IMR-90 (cell line): ENCODE data around the gene ACIN1. TPM values are rescaled to one million over a fixed set of nuclear protein-coding genes. Genes with fewer than 3 reads are reported as not detected.

Source experiments
- ATAC-seq: fragments of 200-7000 bp; cut with Tn5 transposase; 2 replicates; pipeline ENCODE4 v1.9.1; 2020; ENCODE audit warnings: low read depth, mild to moderate bottlenecking, moderate library complexity
- BruUV-seq: library from RNA; stranded (reverse); fragments of 400-500 nt; replicated peaks from 2 replicates; lab custom pipeline; 2021; lab: Mats Ljungman, UMichigan
- CTCF ChIA-PET: fragments of 300-600 bp; formaldehyde crosslinking; extraction: SDS; loops from one replicate; lab custom pipeline; 2021; ENCODE audit warnings: antibody characterized with exemption; lab: Yijun Ruan, JAX
- POLR2A ChIA-PET: fragments of 300-600 bp; sonication (Branson Sonifier 250); formaldehyde crosslinking; loops from one replicate; lab custom pipeline; 2022; ENCODE audit warnings: antibody characterized with exemption; ENCODE audit not compliant: unreplicated experiment; lab: Charles Lee
- DNase-seq: peaks from one replicate; pipeline ENCODE4 v3.0.0; 2013
- H2AFZ ChIP-seq: replicated peaks from 2 replicates; pipeline ENCODE3; 2013; ENCODE audit warnings: low read length, mild to moderate bottlenecking; ENCODE audit not compliant: poor library complexity
- H2AK5ac ChIP-seq: 2 replicates; pipeline ENCODE4 v1.6.1; 2013; ENCODE audit warnings: low read depth, low read length, inconsistent platforms
- H2AK9ac ChIP-seq: replicated peaks from 2 replicates; pipeline ENCODE3; 2013; ENCODE audit warnings: mild to moderate bottlenecking, low read depth, low read length, moderate library complexity; ENCODE audit not compliant: poor library complexity
- H2BK120ac ChIP-seq: 2 replicates; pipeline ENCODE4 v1.6.1; 2013; ENCODE audit warnings: low read depth, low read length, inconsistent platforms
- H2BK15ac ChIP-seq: 3 replicates; pipeline ENCODE4 v1.6.1; 2013; ENCODE audit warnings: low read depth, low read length, inconsistent platforms
- H2BK20ac ChIP-seq: 2 replicates; pipeline ENCODE4 v1.6.1; 2013; ENCODE audit warnings: low read depth, mild to moderate bottlenecking, inconsistent platforms, low read length, moderate library complexity
- H2BK5ac ChIP-seq: 2 replicates; pipeline ENCODE4 v1.6.1; 2013; ENCODE audit warnings: mild to moderate bottlenecking, low read depth, low read length, inconsistent platforms; ENCODE audit not compliant: poor library complexity, severe bottlenecking
- H3K14ac ChIP-seq: replicated peaks from 2 replicates; pipeline ENCODE4 v1.6.1; 2013; ENCODE audit warnings: low read depth, low read length, inconsistent platforms
- H3K18ac ChIP-seq: 2 replicates; pipeline ENCODE4 v1.6.1; 2013; ENCODE audit warnings: low read depth, low read length, control low read depth
- H3K23ac ChIP-seq: 2 replicates; pipeline ENCODE4 v1.6.1; 2013; ENCODE audit warnings: low read depth, low read length, inconsistent platforms
- H3K27ac ChIP-seq: 2 replicates; pipeline ENCODE4 v1.5.1; 2013; ENCODE audit warnings: mild to moderate bottlenecking, control low read depth, low read length; ENCODE audit not compliant: insufficient read depth
- H3K27me3 ChIP-seq: 2 replicates; pipeline ENCODE4 v1.6.1; 2013; ENCODE audit warnings: low read length; ENCODE audit not compliant: control insufficient read depth, insufficient read depth
- H3K36me3 ChIP-seq: 2 replicates; pipeline ENCODE4 v1.6.1; 2013; ENCODE audit warnings: low read length, mixed read lengths; ENCODE audit not compliant: control insufficient read depth, insufficient read depth
- H3K4ac ChIP-seq: 2 replicates; pipeline ENCODE4 v1.6.1; 2013; ENCODE audit warnings: low read depth, low read length, inconsistent platforms
- H3K4me1 ChIP-seq: 2 replicates; pipeline ENCODE4 v1.6.1; 2013; ENCODE audit warnings: low read length, mixed read lengths; ENCODE audit not compliant: control insufficient read depth, insufficient read depth
- H3K4me2 ChIP-seq: 2 replicates; pipeline ENCODE4 v1.6.1; 2013; ENCODE audit warnings: low read depth, mild to moderate bottlenecking, control low read depth, low read length, moderate library complexity
- H3K4me3 ChIP-seq: 2 replicates; pipeline ENCODE4 v1.5.1; 2013; ENCODE audit warnings: low read depth, mild to moderate bottlenecking, control low read depth, low read length, moderate library complexity; ENCODE audit not compliant: insufficient read depth
- H3K56ac ChIP-seq: 2 replicates; pipeline ENCODE4 v1.6.1; 2013; ENCODE audit warnings: low read length, inconsistent platforms; ENCODE audit not compliant: insufficient read depth; ENCODE audit errors: extremely low read depth
- H3K79me1 ChIP-seq, 2 experiments: 2 replicates each; pipeline ENCODE4 v1.6.1; 2013; ENCODE audit warnings: low read length in 2 of 2, inconsistent platforms in 1 of 2, low read depth in 1 of 2
- H3K9ac ChIP-seq: 2 replicates; pipeline ENCODE4 v1.6.1; 2013; ENCODE audit warnings: low read depth, low read length, control low read depth
- H3K9me1 ChIP-seq: 2 replicates; pipeline ENCODE4 v1.6.1; 2013; ENCODE audit warnings: low read length, inconsistent platforms; ENCODE audit not compliant: insufficient read depth
- H3K9me3 ChIP-seq: 2 replicates; pipeline ENCODE4 v1.6.1; 2013; ENCODE audit warnings: low read length; ENCODE audit not compliant: control insufficient read depth, insufficient read depth
- H4K20me1 ChIP-seq: 2 replicates; pipeline ENCODE4 v1.6.1; 2013; ENCODE audit warnings: low read length, inconsistent platforms; ENCODE audit not compliant: insufficient read depth
- H4K5ac ChIP-seq: 2 replicates; pipeline ENCODE4 v1.6.1; 2013; ENCODE audit warnings: mild to moderate bottlenecking, low read depth, low read length, control low read depth
- H4K8ac ChIP-seq, 2 experiments: 2 replicates each; pipeline ENCODE4 v1.6.1; 2013; ENCODE audit warnings: low read depth in 2 of 2, low read length in 2 of 2, control low read depth in 1 of 2, inconsistent platforms in 1 of 2
- H4K91ac ChIP-seq: 2 replicates; pipeline ENCODE4 v1.6.1; 2013; ENCODE audit warnings: low read depth, low read length, inconsistent platforms; ENCODE audit not compliant: insufficient read depth
- BHLHE40 ChIP-seq: fragments of 150-350 bp; IDR thresholded peaks from 2 replicates; pipeline ENCODE4 v1.6.1; 2016; ENCODE audit warnings: mild to moderate bottlenecking, low read depth, low read length
- CEBPB ChIP-seq: IDR thresholded peaks from 2 replicates; pipeline ENCODE4 v1.6.1; 2012; ENCODE audit warnings: low read depth, low read length, improper control_type of control experiment
- CHD1 ChIP-seq: IDR thresholded peaks from 2 replicates; pipeline ENCODE4 v1.6.1; 2012; ENCODE audit warnings: low read depth, low read length, improper control_type of control experiment
- FOS ChIP-seq: fragments of 150-350 bp; IDR thresholded peaks from 2 replicates; pipeline ENCODE4 v1.6.1; 2016; ENCODE audit warnings: low read depth, low read length
- MXI1 ChIP-seq: IDR thresholded peaks from 2 replicates; pipeline ENCODE4 v1.6.1; 2012; ENCODE audit warnings: low read depth, mild to moderate bottlenecking, low read length, moderate library complexity, borderline replicate concordance
- POLR2A ChIP-seq: IDR thresholded peaks from 2 replicates; pipeline ENCODE4 v1.6.1; 2012; ENCODE audit warnings: mild to moderate bottlenecking, low read depth, low read length
- RAD21 ChIP-seq: IDR thresholded peaks from 2 replicates; pipeline ENCODE4 v1.6.1; 2012; ENCODE audit warnings: low read length, improper control_type of control experiment
- RFX5 ChIP-seq: IDR thresholded peaks from 2 replicates; pipeline ENCODE4 v1.8.0; 2012; ENCODE audit warnings: low read depth, mild to moderate bottlenecking, low read length, moderate library complexity
- SMC3 ChIP-seq: fragments of 150-350 bp; IDR thresholded peaks from 2 replicates; pipeline ENCODE4 v1.6.1; 2016; ENCODE audit warnings: low read depth, mild to moderate bottlenecking, antibody characterized with exemption, low read length, moderate library complexity
- WGBS, 2 experiments: methylation state at CpG; one replicate each; pipeline versions ENCODE4 v1.1.5 to v1.1.7; 2013; ENCODE audit warnings: missing lambda C conversion rate in 2 of 2; ENCODE audit not compliant: insufficient read length in 1 of 2; ENCODE audit errors: extremely low coverage in 2 of 2; 5-methylcytosine and 5-hydroxymethylcytosine counted together
- dilution Hi-C: fragments of 300-500 bp; cut with HindIII; formaldehyde crosslinking; loops from one replicate; pipeline ENCODE4 v1.14.3; 2018; ENCODE audit warnings: low sequenced_read_pairs; ENCODE audit not compliant: unreplicated experiment
- in situ Hi-C: fragments of 300-500 bp; cut with MboI; formaldehyde crosslinking; loops from 3 replicates; pipeline ENCODE4 v1.14.3; 2019; ENCODE audit warnings: low sequenced_read_pairs, inconsistent platforms, mixed read lengths
- intact Hi-C: fragments of 100-400 bp; cut with micrococcal nuclease; formaldehyde crosslinking; loops from 2 replicates; pipeline ENCODE4 v1.10.0; 2022
- polyA plus RNA-seq, 3 experiments: library from polyadenylated mRNA; depleted of rRNA; stranded (reverse); fragments of >200 nt; gene quantifications; 2 replicates each; pipeline ENCODE4 v1.2.3, GENCODE V29; 2012; ENCODE audit warnings: low replicate concordance in 1 of 3
- total RNA-seq: library from RNA; depleted of rRNA; stranded (reverse); fragments of >200 nt; gene quantifications from 2 replicates; pipeline ENCODE4 v1.2.3, GENCODE V29; 2012
- TF ChIP-seq, protein P1 (sequence below): conservative IDR thresholded peaks from 2 replicates; pipeline ENCODE4 v1.5.1; 2012; ENCODE audit warnings: mild to moderate bottlenecking, low read depth, low read length, improper control_type of control experiment
- TF ChIP-seq, protein P2 (sequence below): fragments of 150-350 bp; IDR thresholded peaks from 2 replicates; pipeline ENCODE4 v1.6.1; 2016; ENCODE audit warnings: low read depth, mild to moderate bottlenecking, low read length, moderate library complexity, borderline replicate concordance

Gene ACIN1
- total and polyA plus RNA-seq, 2 of the 4 experiments (the other 2 are of a cell fraction): 73.8 to 185 TPM

DNA sequence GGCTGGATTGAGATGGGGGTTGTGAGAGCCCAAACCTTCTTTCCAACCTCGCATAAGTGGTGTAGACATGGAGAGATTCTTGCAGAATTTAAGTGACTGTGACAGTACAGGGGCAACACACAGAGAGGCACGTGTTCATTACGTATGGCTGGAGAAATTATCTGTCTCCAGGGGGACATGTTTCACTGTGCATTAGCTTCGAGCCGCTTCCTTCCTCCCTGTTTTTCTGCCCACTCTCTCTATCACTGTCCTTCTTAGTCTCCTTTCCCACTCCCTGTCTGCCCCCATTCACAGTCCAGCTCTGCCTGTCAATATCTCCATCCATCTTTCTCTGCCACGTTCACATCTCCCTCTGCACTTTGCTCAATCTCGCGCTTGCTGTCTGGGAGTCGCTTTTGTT lies 73.5 kb downstream of the ACIN1 start:
- H4K8ac ChIP-seq: no peak overlapping the region; a peak in 1 of 4 replicates
- POLR2A ChIA-PET: no interaction called here
- no peak overlapping the region for H2BK20ac ChIP-seq
- no peak overlapping the region for H2BK15ac ChIP-seq
- ATAC-seq (no peak), DNase-seq (no peak)
- peaks cover 11% of the 10 kb centered on the region for H3K4me1 ChIP-seq
- peaks cover 3 to 11% of the 10 kb centered on the region in 2 experiments; a peak in 2 of 4 replicates for H3K79me1 ChIP-seq
- no peak overlapping the region for H3K23ac ChIP-seq
- 34% methylated on average over 4 of the region's 9 CpGs; no CpG with 5 or more reads in 1 of the 2 experiments for WGBS, 2 experiments
- no peak overlapping the region for H4K91ac ChIP-seq
- TF ChIP-seq MXI1 (no peak), RFX5 (no peak), BHLHE40 (no peak), CHD1 (no peak), FOS (no peak), POLR2A (no peak), RAD21 (no peak), SMC3 (no peak), CEBPB (no peak)
- TF ChIP-seq, protein P1, sequence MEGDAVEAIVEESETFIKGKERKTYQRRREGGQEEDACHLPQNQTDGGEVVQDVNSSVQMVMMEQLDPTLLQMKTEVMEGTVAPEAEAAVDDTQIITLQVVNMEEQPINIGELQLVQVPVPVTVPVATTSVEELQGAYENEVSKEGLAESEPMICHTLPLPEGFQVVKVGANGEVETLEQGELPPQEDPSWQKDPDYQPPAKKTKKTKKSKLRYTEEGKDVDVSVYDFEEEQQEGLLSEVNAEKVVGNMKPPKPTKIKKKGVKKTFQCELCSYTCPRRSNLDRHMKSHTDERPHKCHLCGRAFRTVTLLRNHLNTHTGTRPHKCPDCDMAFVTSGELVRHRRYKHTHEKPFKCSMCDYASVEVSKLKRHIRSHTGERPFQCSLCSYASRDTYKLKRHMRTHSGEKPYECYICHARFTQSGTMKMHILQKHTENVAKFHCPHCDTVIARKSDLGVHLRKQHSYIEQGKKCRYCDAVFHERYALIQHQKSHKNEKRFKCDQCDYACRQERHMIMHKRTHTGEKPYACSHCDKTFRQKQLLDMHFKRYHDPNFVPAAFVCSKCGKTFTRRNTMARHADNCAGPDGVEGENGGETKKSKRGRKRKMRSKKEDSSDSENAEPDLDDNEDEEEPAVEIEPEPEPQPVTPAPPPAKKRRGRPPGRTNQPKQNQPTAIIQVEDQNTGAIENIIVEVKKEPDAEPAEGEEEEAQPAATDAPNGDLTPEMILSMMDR: no peak
- TF ChIP-seq, protein P2, sequence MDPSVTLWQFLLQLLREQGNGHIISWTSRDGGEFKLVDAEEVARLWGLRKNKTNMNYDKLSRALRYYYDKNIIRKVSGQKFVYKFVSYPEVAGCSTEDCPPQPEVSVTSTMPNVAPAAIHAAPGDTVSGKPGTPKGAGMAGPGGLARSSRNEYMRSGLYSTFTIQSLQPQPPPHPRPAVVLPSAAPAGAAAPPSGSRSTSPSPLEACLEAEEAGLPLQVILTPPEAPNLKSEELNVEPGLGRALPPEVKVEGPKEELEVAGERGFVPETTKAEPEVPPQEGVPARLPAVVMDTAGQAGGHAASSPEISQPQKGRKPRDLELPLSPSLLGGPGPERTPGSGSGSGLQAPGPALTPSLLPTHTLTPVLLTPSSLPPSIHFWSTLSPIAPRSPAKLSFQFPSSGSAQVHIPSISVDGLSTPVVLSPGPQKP: no peak
- no peaks in the 10 kb centered on the region for H3K9me3 ChIP-seq
- in situ Hi-C loops (no loop called here), intact Hi-C loops (no loop called here), dilution Hi-C loops (no loop called here)
- H2BK120ac ChIP-seq: no peak overlapping the region
- H3K27me3 ChIP-seq: no peaks in the 10 kb centered on the region
- H3K36me3 ChIP-seq: peaks cover 13% of the 10 kb centered on the region
- H3K4ac ChIP-seq: no peak overlapping the region
- no peak overlapping the region for H2AK5ac ChIP-seq
- H3K56ac ChIP-seq: no peak overlapping the region
- no peak overlapping the region for H2AFZ ChIP-seq
- no peak overlapping the region for H3K18ac ChIP-seq
- H2BK5ac ChIP-seq: no peak overlapping the region
- BruUV-seq: no TSS peak
- H4K20me1 ChIP-seq: peaks cover 9% of the 10 kb centered on the region
- H4K5ac ChIP-seq: no peak overlapping the region
- H3K4me2 ChIP-seq: no peak overlapping the region
- no peak overlapping the region for H3K14ac ChIP-seq
- H3K27ac ChIP-seq: no peak overlapping the region
- no peak overlapping the region for H2AK9ac ChIP-seq
- no peak overlapping the region for H3K9ac ChIP-seq
- H3K9me1 ChIP-seq: peaks cover 9% of the 10 kb centered on the region
- CTCF ChIA-PET: interaction anchor here (1.5 kb wide), 1 partner anchor 13 kb away, joined by 3 read pairs; no protein-coding TSS in a partner anchor
- H3K4me3 ChIP-seq: no peak overlapping the region
